NB4 (cell line): ENCODE data around the gene SERPINB12.

Experiments used
- CTCF ChIP-seq: IDR thresholded peaks from one replicate; pipeline ENCODE4 v1.5.1; 2012; ENCODE audit warnings: low read depth, low read length
- MYC ChIP-seq: IDR thresholded peaks from 2 replicates; pipeline ENCODE4 v1.6.1; 2011; ENCODE audit warnings: low read depth, low read length
- POLR2A ChIP-seq: IDR thresholded peaks from 2 replicates; pipeline ENCODE4 v1.6.1; 2011; ENCODE audit warnings: mild to moderate bottlenecking; ENCODE audit not compliant: insufficient read length; ENCODE audit errors: extremely low read depth

- no peak for TF ChIP-seq CTCF
- no peak for TF ChIP-seq POLR2A
- no peak for TF ChIP-seq MYC
Observed at GRCh38 chr18:63588909-63589308, 46.7 kb downstream of the SERPINB12 start.
